H1 (cell line): ENCODE results near the gene SF3B3. TPM values are rescaled to one million over a fixed set of nuclear protein-coding genes. Genes with fewer than 3 reads are reported as not detected.

Experiments used
- CTCF ChIA-PET: fragments of 300-600 bp; sonication (Branson Sonifier 250); formaldehyde crosslinking; loops from one replicate; lab custom pipeline; 2021; ENCODE audit not compliant: partially characterized antibody; lab: Charles Lee
- POLR2A ChIA-PET: fragments of 300-600 bp; sonication (Branson Sonifier 250); formaldehyde crosslinking; loops from one replicate; lab custom pipeline; 2021; ENCODE audit warnings: inconsistent platforms; ENCODE audit not compliant: partially characterized antibody; lab: Charles Lee
- DNase-seq, 2 experiments: peaks; one replicate each; pipeline versions ENCODE4 v3.0.0 to v3.0.0-alpha.2; 2010 to 2022; ENCODE audit warnings: low spot score in 2 of 2, low read depth in 1 of 2, mixed read lengths in 1 of 2
- FAIRE-seq: peaks from 2 replicates; lab custom pipeline; 2011; peaks lifted over from hg19 to GRCh38; lab: Jason Lieb, UNC
- H2AFZ ChIP-seq: 2 replicates; pipeline ENCODE4 v1.8.1; 2012; ENCODE audit warnings: low read length, inconsistent platforms
- H2AK5ac ChIP-seq: 2 replicates; pipeline ENCODE4 v1.6.1; 2013; ENCODE audit warnings: low read depth, low read length
- H2BK120ac ChIP-seq: replicated peaks from 2 replicates; pipeline ENCODE3; 2013; ENCODE audit warnings: low read depth, low read length, inconsistent platforms
- H2BK12ac ChIP-seq: 2 replicates; pipeline ENCODE4 v1.6.1; 2013; ENCODE audit warnings: low read depth, low read length
- H2BK15ac ChIP-seq: 2 replicates; pipeline ENCODE4 v1.6.1; 2013; ENCODE audit warnings: low read length
- H2BK20ac ChIP-seq: 2 replicates; pipeline ENCODE4 v1.6.1; 2013; ENCODE audit warnings: low read length
- H2BK5ac ChIP-seq: 2 replicates; pipeline ENCODE4 v1.6.1; 2013; ENCODE audit warnings: low read depth, low read length
- H3K14ac ChIP-seq: 2 replicates; pipeline ENCODE4 v1.6.1; 2013; ENCODE audit warnings: inconsistent platforms; ENCODE audit not compliant: insufficient read length
- H3K18ac ChIP-seq: 2 replicates; pipeline ENCODE4 v1.6.1; 2013; ENCODE audit warnings: low read length; ENCODE audit errors: extremely low read depth
- H3K23ac ChIP-seq: 2 replicates; pipeline ENCODE4 v1.6.1; 2013; ENCODE audit warnings: inconsistent platforms; ENCODE audit not compliant: insufficient read length
- H3K23me2 ChIP-seq: 2 replicates; pipeline ENCODE4 v1.6.1; 2013; ENCODE audit warnings: low read depth, low read length
- H3K27ac ChIP-seq: 2 replicates; pipeline ENCODE4 v1.6.1; 2011; ENCODE audit warnings: low read depth, low read length, inconsistent platforms
- H3K27me3 ChIP-seq, 4 experiments: replicated peaks in 1 of 4; 1 replicate in 1 of 4; 2 replicates in 3 of 4; pipeline versions ENCODE4 v1.6.1 to v1.8.1; 2011 to 2013; ENCODE audit warnings: low read length in 3 of 4, mild to moderate bottlenecking in 3 of 4, inconsistent platforms in 2 of 4, mixed read lengths in 2 of 4, moderate library complexity in 1 of 4; ENCODE audit not compliant: control insufficient read depth in 3 of 4, insufficient read depth in 3 of 4; ENCODE audit errors: extremely low read depth in 1 of 4
- H3K36me3 ChIP-seq, 4 experiments: 2 replicates each; pipeline versions ENCODE4 v1.6.1 to v1.8.1; 2011 to 2013; ENCODE audit warnings: mild to moderate bottlenecking in 4 of 4, low read length in 3 of 4, moderate library complexity in 2 of 4, control low read depth in 1 of 4, inconsistent platforms in 1 of 4; ENCODE audit not compliant: insufficient read depth in 4 of 4, control insufficient read depth in 2 of 4
- H3K4ac ChIP-seq: replicated peaks from 2 replicates; pipeline ENCODE3; 2013; ENCODE audit warnings: low read length, low read depth, mixed read lengths, inconsistent platforms; ENCODE audit not compliant: insufficient read length
- H3K4me1 ChIP-seq, 4 experiments: replicated peaks in 1 of 4; 1 replicate in 1 of 4; 2 replicates in 3 of 4; pipeline versions ENCODE4 v1.6.1 to v1.8.1; 2011 to 2013; ENCODE audit warnings: low read length in 3 of 4, inconsistent platforms in 2 of 4, mixed read lengths in 1 of 4; ENCODE audit not compliant: insufficient read depth in 4 of 4, control insufficient read depth in 3 of 4
- H3K4me2 ChIP-seq, 2 experiments: 2 replicates each; pipeline versions ENCODE4 v1.6.1 to v1.8.1; 2011 to 2013; ENCODE audit warnings: low read depth in 2 of 2, low read length in 2 of 2, control low read depth in 1 of 2, inconsistent platforms in 1 of 2, mild to moderate bottlenecking in 1 of 2; ENCODE audit not compliant: insufficient read depth in 1 of 2
- H3K4me3 ChIP-seq, 4 experiments: fragments of 200-600, 300-600 bp in 1 of 4; sonication (generic), shearing (Covaris generic), sonication (Bioruptor Twin) in 1 of 4; 2 replicates each; pipeline versions ENCODE4 v1.5.1 to v1.8.1; 2011 to 2016; ENCODE audit warnings: low read length in 4 of 4, low read depth in 3 of 4, control low read depth in 2 of 4, inconsistent platforms in 2 of 4, mild to moderate bottlenecking in 2 of 4, mixed read lengths in 1 of 4, moderate library complexity in 1 of 4; ENCODE audit not compliant: insufficient read depth in 2 of 4; ENCODE audit errors: extremely low read depth in 1 of 4
- H3K56ac ChIP-seq: replicated peaks from 2 replicates; pipeline ENCODE3; 2013; ENCODE audit warnings: low read depth, mild to moderate bottlenecking, mixed read lengths, low read length, inconsistent platforms; ENCODE audit not compliant: insufficient read length
- H3K79me1 ChIP-seq: 2 replicates; pipeline ENCODE4 v1.6.1; 2013; ENCODE audit warnings: low read depth, low read length, control low read depth
- H3K79me2 ChIP-seq, 2 experiments: 2 replicates each; pipeline versions ENCODE4 v1.6.1 to v1.8.1; 2012 to 2013; ENCODE audit warnings: low read length in 2 of 2, mild to moderate bottlenecking in 2 of 2, inconsistent platforms in 1 of 2; ENCODE audit not compliant: insufficient read depth in 2 of 2, control insufficient read depth in 1 of 2
- H3K9ac ChIP-seq, 4 experiments: replicated peaks in 1 of 4; 1 replicate in 1 of 4; 2 replicates in 3 of 4; pipeline versions ENCODE4 v1.6.1 to v1.8.1; 2011 to 2013; ENCODE audit warnings: low read depth in 3 of 4, low read length in 3 of 4, control low read depth in 2 of 4, mild to moderate bottlenecking in 2 of 4, moderate library complexity in 2 of 4, inconsistent platforms in 1 of 4; ENCODE audit errors: extremely low read depth in 1 of 4
- H3K9me3 ChIP-seq, 2 experiments: 2 replicates each; pipeline versions ENCODE4 v1.6.1 to v1.8.1; 2012 to 2013; ENCODE audit warnings: mild to moderate bottlenecking in 2 of 2, moderate library complexity in 2 of 2, control low read depth in 1 of 2, inconsistent platforms in 1 of 2, low read depth in 1 of 2, low read length in 1 of 2, mixed read lengths in 1 of 2; ENCODE audit not compliant: insufficient read depth in 2 of 2
- H4K20me1 ChIP-seq, 2 experiments: replicated peaks in 1 of 2; 2 replicates each; pipeline versions ENCODE3 to v1.8.1; 2011 to 2013; ENCODE audit warnings: inconsistent platforms in 2 of 2, low read length in 2 of 2, mild to moderate bottlenecking in 1 of 2; ENCODE audit not compliant: insufficient read depth in 2 of 2, control insufficient read depth in 1 of 2
- H4K5ac ChIP-seq: 2 replicates; pipeline ENCODE4 v1.6.1; 2013; ENCODE audit warnings: low read length, low read depth, mixed read lengths, inconsistent platforms; ENCODE audit not compliant: insufficient read length
- H4K8ac ChIP-seq: 2 replicates; pipeline ENCODE4 v1.8.0; 2013; ENCODE audit warnings: mild to moderate bottlenecking, moderate library complexity, low read length, inconsistent platforms; ENCODE audit not compliant: insufficient read depth; ENCODE audit errors: extremely low read depth
- H4K91ac ChIP-seq: replicated peaks from 2 replicates; pipeline ENCODE3; 2013; ENCODE audit warnings: low read length, mixed read lengths, inconsistent platforms; ENCODE audit not compliant: insufficient read length
- BRCA1 ChIP-seq: IDR thresholded peaks from 2 replicates; pipeline ENCODE4 v1.6.1; 2012; ENCODE audit warnings: low read depth, low read length, improper control_type of control experiment
- EGR1 ChIP-seq: IDR thresholded peaks from 2 replicates; pipeline ENCODE4 v1.6.1; 2011; ENCODE audit warnings: low read depth, low read length, borderline replicate concordance
- KDM5A ChIP-seq: fragments of 200-600 bp; IDR thresholded peaks from 2 replicates; pipeline ENCODE4 v1.7.1; 2012; ENCODE audit warnings: mild to moderate bottlenecking, low read length, inconsistent platforms, mixed read lengths
- TAF1 ChIP-seq: IDR thresholded peaks from 2 replicates; pipeline ENCODE4 v1.6.1; 2011; ENCODE audit warnings: mild to moderate bottlenecking, low read depth, low read length
- WGBS, 2 experiments: shearing (Covaris generic) in 1 of 2; methylation state at CpG; one replicate each; pipeline versions ENCODE4 v1.1.6 to v1.1.7; 2013 to 2015; ENCODE audit warnings: low lambda C conversion rate in 2 of 2, mixed read lengths in 2 of 2, inconsistent platforms in 1 of 2, low coverage in 1 of 2, missing lambda C conversion rate in 1 of 2; ENCODE audit not compliant: insufficient replicate concordance in 2 of 2, insufficient coverage in 1 of 2, insufficient read length in 1 of 2; ENCODE audit errors: extremely low coverage in 1 of 2, missing lambda C conversion rate in 1 of 2; 5-methylcytosine and 5-hydroxymethylcytosine counted together
- polyA plus RNA-seq, 7 experiments: library from polyadenylated mRNA; depleted of rRNA in 3 of 7; stranded (reverse) in 5 of 7; unstranded in 2 of 7; fragments of >200 nt in 5 of 7; fragments of 200-250 nt in 2 of 7; gene quantifications; 1 replicate in 5 of 7; 2 replicates in 1 of 7; 4 replicates in 1 of 7; pipeline versions ENCODE4 v1.2.1 to v1.2.3, GENCODE V29; 2011 to 2013; ENCODE audit warnings: missing spikeins in 2 of 7, mixed read lengths in 2 of 7
- total RNA-seq: library from RNA; stranded (reverse); fragmentation: NEBNext Ultra II Directional; extraction: Animal tissue kit (Norgen Biotek cat#: 25700); gene quantifications from 2 replicates; pipeline ENCODE4 v1.2.1, GENCODE V29; 2021
- TF ChIP-seq, protein P1 (sequence below): IDR thresholded peaks from 2 replicates; pipeline ENCODE4 v1.6.1; 2012; ENCODE audit warnings: inconsistent platforms

The SF3B3 gene
- total and polyA plus RNA-seq, 2 of the 8 experiments (the other 6 are each of a cell fraction or from before 2014, with no cell fraction given): 241 to 521 TPM

DNA sequence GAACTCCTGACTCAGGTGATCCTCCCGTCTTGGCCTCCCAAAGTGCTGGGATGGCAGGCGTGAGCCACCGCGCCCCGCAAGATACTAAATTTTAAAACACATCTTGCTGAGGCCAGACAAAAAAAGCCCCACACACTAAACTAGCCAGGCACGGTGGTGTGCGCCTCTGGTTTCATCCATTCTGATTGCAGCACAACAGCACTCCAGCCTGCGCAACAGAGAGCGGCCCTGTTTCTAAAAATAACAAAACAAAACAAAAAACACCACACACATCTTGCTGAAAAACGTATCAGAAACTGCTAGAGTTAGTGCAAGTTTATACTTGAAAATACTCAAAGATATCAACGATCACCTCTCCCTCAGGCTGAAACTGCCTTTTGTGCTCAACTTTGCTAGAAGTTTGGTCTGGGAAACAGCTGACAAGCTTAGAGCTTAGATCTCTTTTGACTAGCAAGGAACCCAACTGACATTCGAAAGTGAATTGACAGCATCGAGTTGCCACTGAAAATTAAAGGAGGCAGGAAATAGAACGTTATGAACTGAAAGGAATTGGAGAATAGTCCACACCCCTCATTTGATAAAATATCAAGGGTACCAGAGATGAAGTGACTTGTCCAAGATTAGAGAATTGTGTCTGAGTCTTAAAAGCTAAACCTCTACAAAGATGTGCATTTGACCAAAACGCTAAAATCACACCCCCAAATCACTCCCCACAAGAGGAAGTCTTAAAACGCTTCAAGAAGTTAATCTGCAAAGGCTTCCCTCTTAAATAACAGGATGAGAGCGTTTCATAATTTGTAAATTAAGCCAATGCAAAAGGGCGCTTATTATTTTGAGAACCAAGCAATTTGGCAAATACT is 1.2 kb upstream of the SF3B3 start:
- H3K79me2 ChIP-seq: peaks cover 31 to 49% of the 10 kb centered on the region in 2 experiments
- H2BK5ac ChIP-seq: 0 out of 2 replicates have a peak overlapping the region, but pooled peaks have one; percentile 36
- ChIA-PET CTCF (interaction anchor here (0.9 to 1.5 kb wide), 6 partner anchors 23 to 141 kb away, joined by 3 to 4 read pairs (median 3); no protein-coding TSS in a partner anchor), POLR2A (interaction anchor here (0.6 to 4.3 kb wide), 36 partner anchors 10 to 232 kb away, joined by 3 to 27 read pairs (median 5); partner anchors contain the start of genes DDX19A and ST3GAL2)
- no peak overlapping the region for H2AK5ac ChIP-seq
- H4K5ac ChIP-seq: no peak overlapping the region
- H3K36me3 ChIP-seq: peaks cover 9 to 22% (median 15%) of the 10 kb centered on the region in 4 experiments; a peak in 6 of 8 replicates
- H3K23me2 ChIP-seq: peaks cover 6% of the 10 kb centered on the region; the same call in 1 of the 2 replicates
- H3K14ac ChIP-seq: no peak overlapping the region
- H4K8ac ChIP-seq: no peak overlapping the region
- H2BK12ac ChIP-seq: no peak overlapping the region
- TF ChIP-seq, protein P1, sequence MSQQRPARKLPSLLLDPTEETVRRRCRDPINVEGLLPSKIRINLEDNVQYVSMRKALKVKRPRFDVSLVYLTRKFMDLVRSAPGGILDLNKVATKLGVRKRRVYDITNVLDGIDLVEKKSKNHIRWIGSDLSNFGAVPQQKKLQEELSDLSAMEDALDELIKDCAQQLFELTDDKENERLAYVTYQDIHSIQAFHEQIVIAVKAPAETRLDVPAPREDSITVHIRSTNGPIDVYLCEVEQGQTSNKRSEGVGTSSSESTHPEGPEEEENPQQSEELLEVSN: no peak
- no peak for TF ChIP-seq KDM5A
- no peak for TF ChIP-seq TAF1
- no peak for TF ChIP-seq BRCA1
- TF ChIP-seq EGR1: no peak
- peak overlapping the region; percentile 91; the same call in 1 of the 2 replicates for H3K27ac ChIP-seq
- WGBS, 2 experiments: 64% methylated on average over 18 of the region's 18 CpGs; no CpG with 5 or more reads in 1 of the 2 experiments
- DNase-seq: no peak
- peaks cover 0 to 4% (median 3%) of the 10 kb centered on the region in 4 experiments; a peak in 5 of 7 replicates for H3K4me1 ChIP-seq
- no peak overlapping the region for H3K18ac ChIP-seq
- H2BK15ac ChIP-seq: no peak overlapping the region
- peak overlapping the region in 3 of 4 experiments; percentile 90 to 97 (median 90); a peak in 6 of 7 replicates for H3K9ac ChIP-seq
- no peak overlapping the region for H2BK120ac ChIP-seq
- H3K23ac ChIP-seq: no peak overlapping the region
- no peak overlapping the region for H3K56ac ChIP-seq
- H3K4ac ChIP-seq: no peak overlapping the region
- H4K91ac ChIP-seq: no peak overlapping the region
- no peaks in the 10 kb centered on the region for H3K9me3 ChIP-seq
- H3K27me3 ChIP-seq: no peaks in the 10 kb centered on the region
- H2BK20ac ChIP-seq: no peak overlapping the region
- H3K4me3 ChIP-seq: peak overlapping the region; percentile 88 to 96 (median 91)
- no peak for FAIRE-seq
- no peaks in the 10 kb centered on the region; the same call in 1 of the 2 replicates for H3K79me1 ChIP-seq
- H2AFZ ChIP-seq: no peak overlapping the region
- H4K20me1 ChIP-seq: peaks cover 4 to 8% of the 10 kb centered on the region in 2 experiments
- peak overlapping the region; percentile 84 to 93 for H3K4me2 ChIP-seq
